ENCODE measurements around the gene PRKCE.

PRKCE gene

GRCh38 chr2:45812011-45812500 is 160.6 kb downstream of the PRKCE start:
- H3K4me3 ChIP-seq (ENCODE audit: low read length in 2 of 2), result no peak overlapping the region
- H3K27me3 ChIP-seq (ENCODE audit: control insufficient read depth in 1 of 2, insufficient read depth in 2 of 2, low read length in 2 of 2), result no peaks in the 10 kb centered on the region
- peaks cover 41% of the 10 kb centered on the region for H3K4me1 ChIP-seq (ENCODE audit: control insufficient read depth, insufficient read depth, low read length)
- peak overlapping the region; percentile 83 for H3K27ac ChIP-seq (ENCODE audit: low read length)
- H3K9ac ChIP-seq (ENCODE audit: low read length in 2 of 2), result no peak overlapping the region
- no peaks in the 10 kb centered on the region for H3K36me3 ChIP-seq (ENCODE audit: control insufficient read depth in 2 of 2, insufficient read depth in 2 of 2, low read length in 2 of 2)
- no peaks in the 10 kb centered on the region for H3K9me3 ChIP-seq (ENCODE audit: control insufficient read depth in 2 of 2, low read length in 2 of 2)

- H3K27me3 ChIP-seq (ENCODE audit: control insufficient read depth in 1 of 2, insufficient read depth in 2 of 2, low read length in 2 of 2), result no peaks in the 10 kb centered on the region
- peaks cover 46% of the 10 kb centered on the region for H3K4me1 ChIP-seq (ENCODE audit: control insufficient read depth, insufficient read depth, low read length)
- peak overlapping the region; percentile 83 for H3K27ac ChIP-seq (ENCODE audit: low read length)
- H3K9ac ChIP-seq (ENCODE audit: low read length in 2 of 2), result peak overlapping the region in 1 of 2 donors; percentile 58
- no peaks in the 10 kb centered on the region for H3K9me3 ChIP-seq (ENCODE audit: control insufficient read depth in 2 of 2, low read length in 2 of 2)
- peak overlapping the region in 1 of 2 donors; percentile 29 for H3K4me3 ChIP-seq (ENCODE audit: low read length in 2 of 2)
- no peaks in the 10 kb centered on the region for H3K36me3 ChIP-seq (ENCODE audit: control insufficient read depth in 2 of 2, insufficient read depth in 2 of 2, low read length in 2 of 2)
Observed at GRCh38 chr2:45813003-45813941, 161.8 kb downstream of the PRKCE start.

GRCh38 chr2:45814488-45814887 is 163.0 kb downstream of the PRKCE start:
- H3K27me3 ChIP-seq (ENCODE audit: control insufficient read depth in 1 of 2, insufficient read depth in 2 of 2, low read length in 2 of 2), result no peaks in the 10 kb centered on the region
- peak overlapping the region in 1 of 2 donors; percentile 15 for H3K4me3 ChIP-seq (ENCODE audit: low read length in 2 of 2)
- no peaks in the 10 kb centered on the region for H3K36me3 ChIP-seq (ENCODE audit: control insufficient read depth in 2 of 2, insufficient read depth in 2 of 2, low read length in 2 of 2)
- peak overlapping the region; percentile 83 for H3K27ac ChIP-seq (ENCODE audit: low read length)
- no peaks in the 10 kb centered on the region for H3K9me3 ChIP-seq (ENCODE audit: control insufficient read depth in 2 of 2, low read length in 2 of 2)
- no peak overlapping the region for H3K9ac ChIP-seq (ENCODE audit: low read length in 2 of 2)
- H3K4me1 ChIP-seq (ENCODE audit: control insufficient read depth, insufficient read depth, low read length), result peaks cover 49% of the 10 kb centered on the region

DNA sequence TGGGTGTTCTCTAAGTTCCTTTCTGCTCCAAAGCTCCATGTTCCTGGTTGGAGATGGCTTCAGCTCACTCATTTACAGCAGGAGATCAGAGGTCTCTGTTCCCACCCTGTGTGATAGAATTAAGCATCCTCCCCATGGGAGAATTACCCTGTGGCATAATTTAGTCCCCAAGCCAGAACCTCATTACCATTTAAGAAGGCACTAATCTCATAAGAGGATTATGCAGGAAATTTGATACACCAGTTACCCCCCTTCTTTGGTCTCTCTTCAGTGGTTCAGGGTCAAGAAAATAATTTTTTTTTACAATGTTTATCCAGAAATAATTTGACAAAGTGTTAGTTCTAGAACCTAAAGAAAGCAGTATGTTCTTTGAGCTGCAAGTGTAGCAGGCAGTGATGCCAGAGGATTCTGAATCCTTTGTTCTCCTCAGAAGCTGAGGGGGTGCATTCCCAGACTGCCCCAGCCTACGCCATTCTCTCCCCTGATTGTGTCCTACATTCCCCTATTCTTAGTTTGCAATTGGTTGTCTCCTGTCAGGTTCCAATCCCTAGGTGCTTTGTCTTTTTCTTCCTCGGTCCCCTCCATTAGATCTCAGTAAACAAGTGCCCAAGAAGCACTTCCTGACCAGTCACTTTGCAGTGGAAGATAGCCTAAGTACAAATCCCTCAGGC is 163.6 kb downstream of the PRKCE start:
- H3K36me3 ChIP-seq (ENCODE audit: control insufficient read depth in 2 of 2, insufficient read depth in 2 of 2, low read length in 2 of 2), result no peaks in the 10 kb centered on the region

DNA sequence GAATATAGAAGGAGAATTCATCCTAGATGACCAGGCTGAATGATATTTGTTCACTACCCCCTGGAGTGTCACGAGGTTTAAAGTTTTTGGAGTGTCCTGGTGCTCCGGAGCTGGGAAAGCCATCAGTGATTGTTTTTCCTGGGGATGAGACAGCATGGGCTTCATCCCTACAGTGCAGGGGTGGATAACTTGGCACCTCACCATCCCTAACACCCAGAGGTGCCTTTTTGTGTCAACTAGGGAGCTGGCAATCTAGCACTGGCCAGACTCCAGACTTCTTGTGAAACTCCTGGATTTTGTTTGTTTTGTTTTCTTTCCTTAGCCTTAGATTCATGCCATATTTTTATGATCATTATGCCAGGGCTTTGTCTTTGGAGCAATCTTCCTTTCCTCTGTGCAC is 164.8 kb downstream of the PRKCE start:
- H3K27ac ChIP-seq (ENCODE audit: low read length), result peak overlapping the region; percentile 83

More for the DNA sequence above, 163.6 kb downstream of the PRKCE start:
- Histone ChIP-seq H3K27me3 (ENCODE audit: control insufficient read depth in 1 of 2, insufficient read depth in 2 of 2, low read length in 2 of 2) (no peaks in the 10 kb centered on the region), H3K9ac (ENCODE audit: low read length in 2 of 2) (no peak overlapping the region), H3K27ac (ENCODE audit: low read length) (peak overlapping the region; percentile 83), H3K4me1 (ENCODE audit: control insufficient read depth, insufficient read depth, low read length) (peaks cover 49% of the 10 kb centered on the region), H3K9me3 (ENCODE audit: control insufficient read depth in 2 of 2, low read length in 2 of 2) (no peaks in the 10 kb centered on the region), H3K4me3 (ENCODE audit: low read length in 2 of 2) (no peak overlapping the region)

GRCh38 chr2:45818591-45818990 is 167.1 kb downstream of the PRKCE start:
- H3K27me3 ChIP-seq (ENCODE audit: control insufficient read depth in 1 of 2, insufficient read depth in 2 of 2, low read length in 2 of 2), result no peaks in the 10 kb centered on the region
- H3K4me3 ChIP-seq (ENCODE audit: low read length in 2 of 2), result no peak overlapping the region
- peaks cover 58% of the 10 kb centered on the region for H3K4me1 ChIP-seq (ENCODE audit: control insufficient read depth, insufficient read depth, low read length)
- peak overlapping the region; percentile 37 for H3K27ac ChIP-seq (ENCODE audit: low read length)
- H3K9ac ChIP-seq (ENCODE audit: low read length in 2 of 2), result no peak overlapping the region
- H3K9me3 ChIP-seq (ENCODE audit: control insufficient read depth in 2 of 2, low read length in 2 of 2), result no peaks in the 10 kb centered on the region
- H3K36me3 ChIP-seq (ENCODE audit: control insufficient read depth in 2 of 2, insufficient read depth in 2 of 2, low read length in 2 of 2), result no peaks in the 10 kb centered on the region

More for the DNA sequence above, 164.8 kb downstream of the PRKCE start:
- Histone ChIP-seq H3K9ac (ENCODE audit: low read length in 2 of 2) (no peak overlapping the region), H3K36me3 (ENCODE audit: control insufficient read depth in 2 of 2, insufficient read depth in 2 of 2, low read length in 2 of 2) (no peaks in the 10 kb centered on the region), H3K4me3 (ENCODE audit: low read length in 2 of 2) (no peak overlapping the region), H3K4me1 (ENCODE audit: control insufficient read depth, insufficient read depth, low read length) (peaks cover 53% of the 10 kb centered on the region), H3K9me3 (ENCODE audit: control insufficient read depth in 2 of 2, low read length in 2 of 2) (no peaks in the 10 kb centered on the region), H3K27me3 (ENCODE audit: control insufficient read depth in 1 of 2, insufficient read depth in 2 of 2, low read length in 2 of 2) (no peaks in the 10 kb centered on the region)

- H3K27ac ChIP-seq (ENCODE audit: low read length), result no peak overlapping the region
- H3K9me3 ChIP-seq (ENCODE audit: control insufficient read depth in 2 of 2, low read length in 2 of 2), result no peaks in the 10 kb centered on the region
- peaks cover 56% of the 10 kb centered on the region for H3K4me1 ChIP-seq (ENCODE audit: control insufficient read depth, insufficient read depth, low read length)
- H3K9ac ChIP-seq (ENCODE audit: low read length in 2 of 2), result no peak overlapping the region
- no peaks in the 10 kb centered on the region for H3K36me3 ChIP-seq (ENCODE audit: control insufficient read depth in 2 of 2, insufficient read depth in 2 of 2, low read length in 2 of 2)
- no peaks in the 10 kb centered on the region for H3K27me3 ChIP-seq (ENCODE audit: control insufficient read depth in 1 of 2, insufficient read depth in 2 of 2, low read length in 2 of 2)
- H3K4me3 ChIP-seq (ENCODE audit: low read length in 2 of 2), result no peak overlapping the region
Observed at GRCh38 chr2:45820048-45820447, 168.6 kb downstream of the PRKCE start.

- H3K4me3 ChIP-seq (ENCODE audit: low read length in 2 of 2), result peak overlapping the region; percentile 27 to 29
- peak overlapping the region; percentile 80 for H3K27ac ChIP-seq (ENCODE audit: low read length)
- peaks cover 54% of the 10 kb centered on the region for H3K4me1 ChIP-seq (ENCODE audit: control insufficient read depth, insufficient read depth, low read length)
- no peaks in the 10 kb centered on the region for H3K9me3 ChIP-seq (ENCODE audit: control insufficient read depth in 2 of 2, low read length in 2 of 2)
- H3K27me3 ChIP-seq (ENCODE audit: control insufficient read depth in 1 of 2, insufficient read depth in 2 of 2, low read length in 2 of 2), result no peaks in the 10 kb centered on the region
- H3K9ac ChIP-seq (ENCODE audit: low read length in 2 of 2), result peak overlapping the region; percentile 23 to 42
- no peaks in the 10 kb centered on the region for H3K36me3 ChIP-seq (ENCODE audit: control insufficient read depth in 2 of 2, insufficient read depth in 2 of 2, low read length in 2 of 2)
Observed at GRCh38 chr2:45821558-45822271, 170.2 kb downstream of the PRKCE start.

DNA sequence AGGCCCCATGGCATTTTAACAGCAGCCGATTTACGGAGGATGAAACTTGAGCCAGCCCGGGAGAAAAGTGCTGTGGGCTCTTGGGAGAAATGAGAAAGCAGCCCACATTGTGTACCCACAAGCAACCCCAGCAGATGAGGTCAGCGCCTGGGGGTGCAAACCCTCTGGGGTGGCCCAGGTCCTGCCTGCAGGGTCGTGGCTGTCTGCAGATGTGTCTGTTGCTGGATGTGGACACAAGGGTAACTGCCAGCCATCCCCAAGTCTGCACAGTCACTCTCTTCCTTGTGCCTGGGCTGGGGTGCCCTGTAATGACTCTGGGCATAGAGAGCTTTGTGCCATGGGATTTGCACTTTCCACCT is 170.8 kb downstream of the PRKCE start:
- peak overlapping the region; percentile 80 for H3K27ac ChIP-seq (ENCODE audit: low read length)

DNA sequence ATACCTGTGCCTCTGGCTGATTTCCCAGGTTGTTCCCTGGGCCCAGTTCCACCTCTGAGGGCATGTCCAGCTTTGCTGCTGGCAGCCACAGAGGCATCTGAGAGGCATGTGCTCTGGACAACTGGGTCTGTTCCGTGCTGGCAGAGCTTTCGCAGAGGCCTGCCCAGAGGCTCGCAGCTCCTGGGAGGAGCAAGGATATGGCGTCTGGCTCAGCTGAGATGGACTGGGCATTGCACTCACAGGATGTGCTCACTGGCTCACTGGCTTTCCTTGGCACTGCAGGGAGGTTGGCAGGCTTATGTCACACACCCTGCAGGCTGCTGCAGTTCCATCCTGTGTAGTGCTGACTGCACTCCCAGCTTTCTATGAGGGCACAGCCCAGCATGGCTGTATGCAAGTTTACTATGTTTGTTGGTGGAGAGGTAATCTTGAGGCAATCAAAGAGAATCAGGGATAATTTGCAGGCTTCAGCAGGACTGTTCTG is 172.3 kb downstream of the PRKCE start:
- no peak overlapping the region for H3K9ac ChIP-seq (ENCODE audit: low read length in 2 of 2)

More for the DNA sequence above, 170.8 kb downstream of the PRKCE start:
- H3K27me3 ChIP-seq (ENCODE audit: control insufficient read depth in 1 of 2, insufficient read depth in 2 of 2, low read length in 2 of 2), result no peaks in the 10 kb centered on the region
- H3K4me1 ChIP-seq (ENCODE audit: control insufficient read depth, insufficient read depth, low read length), result peaks cover 59% of the 10 kb centered on the region
- H3K36me3 ChIP-seq (ENCODE audit: control insufficient read depth in 2 of 2, insufficient read depth in 2 of 2, low read length in 2 of 2), result no peaks in the 10 kb centered on the region
- H3K9me3 ChIP-seq (ENCODE audit: control insufficient read depth in 2 of 2, low read length in 2 of 2), result no peaks in the 10 kb centered on the region
- peak overlapping the region in 1 of 2 donors; percentile 8 for H3K4me3 ChIP-seq (ENCODE audit: low read length in 2 of 2)
- H3K9ac ChIP-seq (ENCODE audit: low read length in 2 of 2), result no peak overlapping the region

More for the DNA sequence above, 172.3 kb downstream of the PRKCE start:
- Histone ChIP-seq H3K27ac (ENCODE audit: low read length) (peak overlapping the region; percentile 80), H3K4me3 (ENCODE audit: low read length in 2 of 2) (peak overlapping the region in 1 of 2 donors; percentile 1), H3K4me1 (ENCODE audit: control insufficient read depth, insufficient read depth, low read length) (peaks cover 53% of the 10 kb centered on the region), H3K36me3 (ENCODE audit: control insufficient read depth in 2 of 2, insufficient read depth in 2 of 2, low read length in 2 of 2) (no peaks in the 10 kb centered on the region), H3K27me3 (ENCODE audit: control insufficient read depth in 1 of 2, insufficient read depth in 2 of 2, low read length in 2 of 2) (no peaks in the 10 kb centered on the region), H3K9me3 (ENCODE audit: control insufficient read depth in 2 of 2, low read length in 2 of 2) (no peaks in the 10 kb centered on the region)
